H9 (cell line): Measurements from ENCODE around the gene GRB10. TPM values are rescaled to one million over a fixed set of nuclear protein-coding genes. Genes with fewer than 3 reads are reported as not detected.

ENCODE experiments used
- DNase-seq: peaks from one replicate; pipeline ENCODE4 v3.0.0-alpha.2; 2017
- H2AFZ ChIP-seq: one replicate; pipeline ENCODE4 v1.6.1; 2013; ENCODE audit warnings: mild to moderate bottlenecking, low read length, control low read depth, moderate library complexity
- H2AK5ac ChIP-seq: 2 replicates; pipeline ENCODE4 v1.6.1; 2013; ENCODE audit warnings: low read length, control low read depth, mixed read lengths; ENCODE audit not compliant: insufficient read length
- H2BK120ac ChIP-seq: one replicate; pipeline ENCODE4 v1.6.1; 2013; ENCODE audit warnings: low read depth, mild to moderate bottlenecking, low read length, control low read depth, inconsistent platforms; ENCODE audit not compliant: poor library complexity, severe bottlenecking
- H2BK12ac ChIP-seq: 2 replicates; pipeline ENCODE4 v1.6.1; 2013; ENCODE audit warnings: low read length, control low read depth, mixed read lengths, low read depth; ENCODE audit not compliant: insufficient read length
- H2BK15ac ChIP-seq: 2 replicates; pipeline ENCODE4 v1.6.1; 2013; ENCODE audit warnings: low read depth, low read length, control low read depth
- H2BK20ac ChIP-seq: one replicate; pipeline ENCODE4 v1.6.1; 2013; ENCODE audit warnings: low read depth, mild to moderate bottlenecking, low read length, control low read depth, inconsistent platforms; ENCODE audit not compliant: poor library complexity, severe bottlenecking
- H2BK5ac ChIP-seq: 2 replicates; pipeline ENCODE4 v1.6.1; 2013; ENCODE audit warnings: low read length, control low read depth, mixed read lengths; ENCODE audit not compliant: insufficient read length
- H3K14ac ChIP-seq: 2 replicates; pipeline ENCODE4 v1.6.1; 2013; ENCODE audit warnings: low read length, control low read depth; ENCODE audit not compliant: insufficient read depth
- H3K18ac ChIP-seq: 2 replicates; pipeline ENCODE4 v1.6.1; 2013; ENCODE audit warnings: low read depth, mild to moderate bottlenecking, mixed read lengths, low read length, control low read depth; ENCODE audit not compliant: insufficient read length
- H3K23ac ChIP-seq: 2 replicates; pipeline ENCODE4 v1.6.1; 2013; ENCODE audit warnings: low read length, control low read depth, mixed read lengths, low read depth; ENCODE audit not compliant: insufficient read length
- H3K23me2 ChIP-seq: 2 replicates; pipeline ENCODE4 v1.6.1; 2013; ENCODE audit warnings: low read depth, mild to moderate bottlenecking, mixed read lengths, low read length, control low read depth; ENCODE audit not compliant: insufficient read length, poor library complexity, severe bottlenecking
- H3K27ac ChIP-seq: 2 replicates; pipeline ENCODE4 v1.5.1; 2013; ENCODE audit warnings: low read length, control low read depth, mixed read lengths, low read depth; ENCODE audit not compliant: insufficient read length
- H3K27me3 ChIP-seq: 2 replicates; pipeline ENCODE4 v1.6.1; 2013; ENCODE audit warnings: low read length, control low read depth, inconsistent platforms; ENCODE audit not compliant: insufficient read depth
- H3K4ac ChIP-seq: 2 replicates; pipeline ENCODE4 v1.6.1; 2013; ENCODE audit warnings: low read depth, mild to moderate bottlenecking, control low read depth, inconsistent platforms, low read length, moderate library complexity
- H3K4me1 ChIP-seq: 2 replicates; pipeline ENCODE4 v1.6.1; 2013; ENCODE audit warnings: low read length, control low read depth, inconsistent platforms; ENCODE audit not compliant: insufficient read depth
- H3K4me2 ChIP-seq: 2 replicates; pipeline ENCODE4 v1.6.1; 2013; ENCODE audit warnings: low read length, control low read depth, mixed read lengths; ENCODE audit not compliant: insufficient read length, insufficient read depth
- H3K56ac ChIP-seq: 2 replicates; pipeline ENCODE4 v1.6.1; 2013; ENCODE audit warnings: low read depth, mild to moderate bottlenecking, mixed read lengths, low read length, control low read depth; ENCODE audit not compliant: insufficient read length
- H3K79me1 ChIP-seq: 2 replicates; pipeline ENCODE4 v1.6.1; 2013; ENCODE audit warnings: low read depth, mild to moderate bottlenecking, moderate library complexity, low read length, control low read depth, inconsistent platforms; ENCODE audit not compliant: insufficient read depth, poor library complexity, severe bottlenecking
- H3K79me2 ChIP-seq: 2 replicates; pipeline ENCODE4 v1.6.1; 2013; ENCODE audit warnings: low read length, control low read depth, inconsistent platforms; ENCODE audit not compliant: insufficient read depth
- H3K9ac ChIP-seq: 2 replicates; pipeline ENCODE4 v1.6.1; 2013; ENCODE audit warnings: low read length, control low read depth, mixed read lengths; ENCODE audit not compliant: insufficient read length; ENCODE audit errors: extremely low read depth
- H3K9me3 ChIP-seq: one replicate; pipeline ENCODE4 v1.6.1; 2013; ENCODE audit warnings: low read depth, low read length, inconsistent platforms; ENCODE audit not compliant: control insufficient read depth
- H3T11ph ChIP-seq: one replicate; pipeline ENCODE4 v1.6.1; 2013; ENCODE audit warnings: mild to moderate bottlenecking, low read length, control low read depth, inconsistent platforms
- H4K20me1 ChIP-seq: one replicate; pipeline ENCODE4 v1.6.1; 2013; ENCODE audit not compliant: control insufficient read depth, insufficient read length, insufficient read depth
- H4K5ac ChIP-seq: 2 replicates; pipeline ENCODE4 v1.6.1; 2013; ENCODE audit warnings: low read depth, mild to moderate bottlenecking, mixed read lengths, low read length, control low read depth; ENCODE audit not compliant: insufficient read length
- H4K8ac ChIP-seq: replicated peaks from 2 replicates; pipeline ENCODE4 v1.6.1; 2013; ENCODE audit warnings: low read length, control low read depth, mixed read lengths, low read depth; ENCODE audit not compliant: insufficient read length
- H4K91ac ChIP-seq: 2 replicates; pipeline ENCODE4 v1.6.1; 2013; ENCODE audit warnings: low read depth, mild to moderate bottlenecking, moderate library complexity, mixed read lengths, low read length, control low read depth; ENCODE audit not compliant: insufficient read length
- H3K27ac Mint-ChIP-seq, 3 experiments: 2 replicates in 2 of 3; 3 replicates in 1 of 3; pipeline ENCODE4 v1.8.0; 2020 to 2021; ENCODE audit warnings: mixed read lengths in 3 of 3, mild to moderate bottlenecking in 1 of 3, moderate library complexity in 1 of 3
- H3K27me3 Mint-ChIP-seq: 2 replicates; pipeline ENCODE4 v1.8.0; 2021; ENCODE audit warnings: low read depth, mild to moderate bottlenecking, moderate library complexity, mixed read lengths
- H3K36me3 Mint-ChIP-seq, 3 experiments: 2 replicates in 2 of 3; 3 replicates in 1 of 3; pipeline ENCODE4 v1.8.0; 2020 to 2021; ENCODE audit warnings: low read depth in 3 of 3, mixed read lengths in 3 of 3; ENCODE audit not compliant: insufficient read depth in 1 of 3
- H3K4me1 Mint-ChIP-seq, 2 experiments: 2 replicates each; pipeline ENCODE4 v1.8.0; 2020; ENCODE audit warnings: mixed read lengths in 2 of 2
- H3K4me3 Mint-ChIP-seq, 2 experiments: 2 replicates in 1 of 2; 3 replicates in 1 of 2; pipeline ENCODE4 v1.8.0; 2020 to 2021; ENCODE audit warnings: mild to moderate bottlenecking in 2 of 2, mixed read lengths in 2 of 2, moderate library complexity in 1 of 2
- H3K9me3 Mint-ChIP-seq, 2 experiments: 2 replicates in 1 of 2; 3 replicates in 1 of 2; pipeline ENCODE4 v1.8.0; 2020; ENCODE audit warnings: mild to moderate bottlenecking in 2 of 2, mixed read lengths in 2 of 2, moderate library complexity in 1 of 2
- WGBS: extraction: QIAGEN DNeasy Blood & Tissue Kit; methylation state at CpG from one replicate; pipeline ENCODE4 v1.1.7; 2013; ENCODE audit warnings: missing lambda C conversion rate, low lambda C conversion rate, mixed read lengths; ENCODE audit not compliant: insufficient read length; ENCODE audit errors: extremely low coverage; 5-methylcytosine and 5-hydroxymethylcytosine counted together
- total RNA-seq: library from RNA; stranded (reverse); gene quantifications from 2 replicates; pipeline ENCODE4 v1.2.1, GENCODE V29; 2021
- TF ChIP-seq, protein P1 (sequence below): fragments of 200-600 bp; sonication (generic); conservative IDR thresholded peaks from 3 replicates; pipeline ENCODE4 v1.8.0; 2021; ENCODE audit warnings: antibody characterized with exemption, mild to moderate bottlenecking

The GRB10 gene
- total RNA-seq, 1 experiment from 2014 or later, result 108 TPM

DNA sequence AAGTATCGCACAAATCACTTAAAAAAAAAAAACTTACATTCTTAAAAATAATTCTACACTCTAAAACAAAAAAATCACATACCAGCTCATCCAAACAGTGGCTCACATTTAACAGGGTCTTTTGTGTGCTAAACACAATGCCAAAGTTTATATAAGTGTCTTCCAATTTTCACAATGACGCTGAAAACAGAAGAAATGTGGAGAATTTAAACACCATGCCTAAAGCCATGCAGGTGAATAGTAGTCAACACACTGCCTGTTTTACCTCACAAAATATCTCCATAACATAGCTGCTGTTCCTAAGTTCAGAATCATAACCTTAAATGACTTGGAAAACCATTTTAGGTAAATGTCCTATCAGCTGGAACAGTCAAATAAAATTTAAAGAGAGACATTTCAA, 55.0 kb downstream of the GRB10 start:
- 100% methylated on average over 1 of the region's 2 CpGs for WGBS
- no peak overlapping the region for H3K9ac ChIP-seq
- H3K9me3 Mint-ChIP-seq, result no peaks in the 10 kb centered on the region
- H2BK20ac ChIP-seq, result no peak overlapping the region
- H3K4me1 Mint-ChIP-seq, result peaks cover 13 to 19% of the 10 kb centered on the region in 2 experiments
- H3K4me1 ChIP-seq, result no peaks in the 10 kb centered on the region
- H2AFZ ChIP-seq, result no peak overlapping the region
- H3K4ac ChIP-seq, result no peak overlapping the region
- no peaks in the 10 kb centered on the region for H3K23me2 ChIP-seq
- peaks cover 8 to 29% (median 10%) of the 10 kb centered on the region in 3 experiments; a peak in 5 of 7 replicates for H3K36me3 Mint-ChIP-seq
- no peak overlapping the region for H2BK120ac ChIP-seq
- H2AK5ac ChIP-seq, result no peak overlapping the region
- no peak overlapping the region for H3K14ac ChIP-seq
- TF ChIP-seq, protein P1, sequence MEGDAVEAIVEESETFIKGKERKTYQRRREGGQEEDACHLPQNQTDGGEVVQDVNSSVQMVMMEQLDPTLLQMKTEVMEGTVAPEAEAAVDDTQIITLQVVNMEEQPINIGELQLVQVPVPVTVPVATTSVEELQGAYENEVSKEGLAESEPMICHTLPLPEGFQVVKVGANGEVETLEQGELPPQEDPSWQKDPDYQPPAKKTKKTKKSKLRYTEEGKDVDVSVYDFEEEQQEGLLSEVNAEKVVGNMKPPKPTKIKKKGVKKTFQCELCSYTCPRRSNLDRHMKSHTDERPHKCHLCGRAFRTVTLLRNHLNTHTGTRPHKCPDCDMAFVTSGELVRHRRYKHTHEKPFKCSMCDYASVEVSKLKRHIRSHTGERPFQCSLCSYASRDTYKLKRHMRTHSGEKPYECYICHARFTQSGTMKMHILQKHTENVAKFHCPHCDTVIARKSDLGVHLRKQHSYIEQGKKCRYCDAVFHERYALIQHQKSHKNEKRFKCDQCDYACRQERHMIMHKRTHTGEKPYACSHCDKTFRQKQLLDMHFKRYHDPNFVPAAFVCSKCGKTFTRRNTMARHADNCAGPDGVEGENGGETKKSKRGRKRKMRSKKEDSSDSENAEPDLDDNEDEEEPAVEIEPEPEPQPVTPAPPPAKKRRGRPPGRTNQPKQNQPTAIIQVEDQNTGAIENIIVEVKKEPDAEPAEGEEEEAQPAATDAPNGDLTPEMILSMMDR, result no peak
- no peak overlapping the region for H3K23ac ChIP-seq
- no peaks in the 10 kb centered on the region for H3K27me3 Mint-ChIP-seq
- H3K79me1 ChIP-seq, result peaks cover 16% of the 10 kb centered on the region
- no peak overlapping the region for H3K56ac ChIP-seq
- H3K4me2 ChIP-seq, result no peak overlapping the region
- H3T11ph ChIP-seq, result no peak overlapping the region
- no peak overlapping the region for H3K18ac ChIP-seq
- no peak overlapping the region for H4K5ac ChIP-seq
- H3K9me3 ChIP-seq, result no peaks in the 10 kb centered on the region
- H3K79me2 ChIP-seq, result peaks cover 8% of the 10 kb centered on the region; the same call in 1 of the 2 replicates
- H2BK12ac ChIP-seq, result no peak overlapping the region
- H2BK5ac ChIP-seq, result no peak overlapping the region
- H3K27me3 ChIP-seq, result no peaks in the 10 kb centered on the region
- no peak for DNase-seq
- H3K27ac ChIP-seq, result no peak overlapping the region
- H4K20me1 ChIP-seq, result no peaks in the 10 kb centered on the region
- H4K8ac ChIP-seq, result no peak overlapping the region
- H3K27ac Mint-ChIP-seq, result no peak overlapping the region
- H4K91ac ChIP-seq, result no peak overlapping the region
- no peak overlapping the region for H2BK15ac ChIP-seq
- H3K4me3 Mint-ChIP-seq, result no peak overlapping the region
